HG03175 (cell line): ENCODE results near the gene TRIP13.
"Not testable (repeated sequence)": the region's sequence is repeated elsewhere in the genome, so short reads cannot be mapped to it uniquely, and the experiment has no call there.

Experiments
- ATAC-seq: cut with Tn5 transposase; IDR thresholded peaks from one replicate; pipeline ENCODE4 v1.9.1; 2021; ENCODE audit warnings: mild to moderate bottlenecking, moderate library complexity; ENCODE audit not compliant: unreplicated experiment

TRIP13 gene

DNA sequence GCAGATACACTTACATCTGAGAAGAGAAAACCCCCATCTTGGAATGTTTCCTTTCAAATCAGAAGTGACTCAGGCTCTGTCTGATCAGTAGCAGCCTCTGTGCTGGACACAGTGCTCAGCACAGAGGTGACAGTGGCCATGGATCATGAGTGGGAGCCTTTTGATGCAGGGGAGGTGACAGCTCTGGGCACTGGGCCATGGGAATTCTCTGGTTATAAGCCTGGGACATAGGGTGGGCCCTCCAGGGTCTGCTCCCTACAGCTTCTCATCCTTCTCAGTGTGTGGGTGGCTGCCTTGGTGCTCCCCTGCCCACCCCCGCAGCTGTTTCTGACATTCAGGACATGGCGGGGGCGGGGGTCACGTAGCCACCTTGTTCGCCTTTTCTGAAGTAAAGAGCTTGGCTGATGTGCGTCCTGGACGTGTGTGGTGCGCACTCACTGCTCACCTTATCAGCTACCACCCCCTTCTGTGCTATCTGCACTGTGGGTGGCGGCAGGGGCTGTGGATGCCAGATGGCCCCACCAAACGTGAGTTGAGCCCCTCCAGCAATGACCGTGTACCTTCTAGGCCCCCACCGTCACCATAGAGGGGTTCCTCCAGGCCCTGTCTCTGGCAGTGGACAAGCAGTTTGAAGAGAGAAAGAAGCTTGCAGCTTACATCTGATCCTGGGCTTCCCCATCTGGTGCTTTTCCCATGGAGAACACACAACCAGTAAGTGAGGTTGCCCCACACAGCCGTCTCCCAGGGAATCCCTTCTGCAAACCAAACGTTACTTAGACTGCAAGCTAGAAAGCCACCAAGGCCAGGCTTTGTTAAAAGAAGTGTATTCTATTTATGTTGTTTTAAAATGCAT is 24.0 kb downstream of the TRIP13 start:
- no peak for ATAC-seq

DNA sequence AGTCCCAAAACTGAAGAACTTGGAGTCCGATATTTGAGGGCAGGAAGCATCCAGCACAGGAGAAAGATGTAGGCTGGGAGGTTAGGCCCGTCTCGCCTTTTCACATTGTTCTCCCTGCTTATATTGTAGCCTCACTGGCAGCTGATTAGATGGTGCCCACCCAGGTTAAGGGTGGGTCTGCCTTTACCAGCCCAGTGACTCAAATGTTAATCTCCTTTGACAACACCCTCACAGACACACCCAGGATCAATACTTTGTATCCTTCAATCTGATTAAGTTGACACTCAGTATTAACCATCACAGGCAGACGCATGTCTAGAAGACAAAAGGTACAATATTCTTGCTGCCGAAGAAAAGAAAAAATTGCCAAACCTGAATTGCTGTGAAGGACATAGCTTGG is 26.0 kb downstream of the TRIP13 start:
- not testable (repeated sequence) for ATAC-seq

DNA sequence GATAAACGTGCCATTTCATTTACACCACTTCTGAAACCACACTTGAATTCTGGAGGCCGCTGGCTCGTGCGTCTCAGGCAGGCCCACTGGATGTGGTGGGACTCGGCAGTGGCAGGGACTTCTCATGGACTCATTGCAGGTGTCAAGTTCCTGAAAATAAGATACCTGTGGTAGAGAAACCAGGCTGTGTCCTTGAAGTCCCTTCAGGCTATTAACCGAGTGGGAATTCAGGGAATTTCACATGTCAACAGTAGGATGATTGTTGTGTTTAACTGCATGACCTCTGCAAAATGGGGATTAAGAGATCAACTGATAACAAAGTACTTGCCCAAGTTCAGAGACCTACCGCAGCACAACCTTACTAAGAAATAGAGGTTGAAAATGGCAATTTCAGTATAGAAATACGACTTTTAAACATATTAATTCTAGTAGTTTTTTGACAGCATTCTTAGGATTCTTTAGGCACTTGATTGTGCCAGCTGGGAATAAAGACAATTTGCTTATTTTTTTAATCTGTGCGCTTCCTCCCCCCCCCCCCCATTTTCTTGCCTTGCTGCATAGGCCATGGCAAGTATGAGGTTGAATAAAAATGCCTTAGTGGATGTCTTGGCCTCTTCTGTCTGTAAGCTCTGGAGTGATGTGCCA is 26.8 kb downstream of the TRIP13 start:
- no peak for ATAC-seq

DNA sequence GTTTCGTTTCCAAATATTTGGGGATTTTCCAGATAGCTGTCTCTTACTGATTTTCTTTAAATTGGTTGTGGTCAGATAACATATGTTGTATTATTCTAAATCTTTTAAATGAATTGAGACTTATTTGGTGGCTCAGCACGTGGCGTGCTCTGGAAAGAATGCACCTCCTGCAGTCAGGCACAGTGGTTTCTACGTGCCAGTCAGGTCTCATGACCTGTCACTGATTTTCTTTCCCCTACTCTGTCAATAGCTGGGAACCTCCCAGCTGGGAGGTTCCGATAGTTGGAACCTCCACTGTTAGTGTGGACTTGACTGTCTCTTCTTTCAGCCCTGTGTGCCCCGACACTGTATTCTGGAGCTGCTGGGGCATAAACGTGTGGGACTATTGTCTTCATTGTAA is 27.6 kb downstream of the TRIP13 start:
- ATAC-seq = no peak

DNA sequence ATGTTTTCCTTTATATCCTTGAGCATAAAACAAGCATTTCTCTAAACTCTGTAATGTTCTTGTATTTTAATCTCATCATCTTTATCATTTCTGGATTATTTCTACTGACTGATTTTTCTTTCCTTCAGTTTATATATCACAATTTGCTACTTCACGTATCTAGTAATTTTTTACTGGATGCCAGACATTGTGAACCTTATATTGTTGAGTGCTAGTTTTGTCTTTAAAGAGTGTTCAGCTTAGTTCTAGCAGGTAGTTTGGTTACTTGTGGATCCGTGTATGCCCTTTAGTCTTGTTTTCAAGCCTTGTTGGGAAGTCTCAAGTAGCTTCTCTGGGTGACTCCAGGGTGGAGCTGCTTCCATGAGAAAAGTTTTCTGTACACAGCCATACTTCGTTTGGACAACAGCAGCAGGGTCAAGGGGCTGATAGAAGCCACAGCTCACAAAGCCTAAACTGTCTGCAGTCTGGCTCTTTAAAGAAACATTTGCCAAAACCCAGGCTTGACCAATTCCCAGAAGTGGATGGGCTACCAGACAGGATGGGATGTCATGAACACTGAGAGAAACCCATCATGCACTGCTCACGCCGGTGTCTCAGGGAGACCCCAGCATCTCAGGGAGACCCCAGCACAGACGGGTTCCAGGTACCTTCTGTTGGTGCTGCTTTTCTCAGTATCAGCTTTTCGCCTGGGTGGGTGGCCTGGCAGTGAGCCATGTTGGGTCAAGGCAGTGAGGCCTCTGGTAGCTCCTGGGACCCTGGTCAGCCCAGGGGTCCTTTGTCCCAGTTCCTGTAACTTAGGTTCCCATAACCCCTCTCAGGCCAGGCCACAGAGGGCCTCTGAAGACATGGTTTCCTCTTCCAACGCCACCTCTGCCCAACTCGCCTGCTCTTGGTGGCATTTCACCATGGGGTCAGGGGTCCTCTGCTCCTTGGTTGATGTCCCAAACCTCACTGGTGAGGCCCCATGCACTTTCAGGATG is 29.1 kb downstream of the TRIP13 start:
- ATAC-seq = no peak

DNA sequence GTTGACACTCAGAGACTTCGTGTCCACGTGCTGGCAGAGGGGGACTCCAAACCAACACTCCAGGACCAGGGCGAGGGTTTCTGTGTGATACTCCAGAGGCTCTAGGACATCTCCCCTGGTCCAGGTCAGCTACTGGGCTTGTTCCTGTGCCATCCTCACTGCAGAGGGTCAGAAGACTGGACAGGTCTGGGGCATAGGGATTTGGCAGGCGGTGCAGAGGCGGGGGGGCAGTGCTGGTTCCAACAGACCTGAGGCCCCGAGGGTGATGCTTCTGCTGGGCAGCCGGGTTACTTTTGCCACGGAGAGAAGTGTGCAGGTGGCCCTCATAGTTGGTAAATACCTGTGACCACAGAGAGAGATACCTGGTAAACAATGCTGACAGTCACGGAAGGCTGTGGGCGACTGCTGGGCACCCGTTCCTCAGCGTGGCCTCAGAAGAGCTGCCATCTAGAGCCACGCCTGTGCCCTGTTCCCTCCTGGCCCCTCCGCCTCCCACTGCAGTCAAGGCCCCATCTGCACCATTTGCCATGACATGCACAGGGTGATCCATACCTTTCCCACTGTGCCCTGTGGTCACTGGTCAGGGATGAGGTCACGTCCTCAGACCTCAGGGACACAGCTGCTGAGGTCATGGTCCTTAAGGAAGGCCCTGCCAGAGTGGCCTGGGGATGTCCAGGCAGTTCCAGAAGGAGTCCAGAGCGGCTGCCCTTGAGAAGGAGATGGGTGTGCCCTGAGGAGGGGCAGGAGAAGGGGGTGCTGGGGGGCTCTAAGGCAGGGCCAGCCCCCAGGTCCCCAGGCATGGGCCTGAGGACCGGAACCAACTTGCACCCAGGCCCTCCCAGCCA is 30.0 kb downstream of the TRIP13 start:
- no peak for ATAC-seq

DNA sequence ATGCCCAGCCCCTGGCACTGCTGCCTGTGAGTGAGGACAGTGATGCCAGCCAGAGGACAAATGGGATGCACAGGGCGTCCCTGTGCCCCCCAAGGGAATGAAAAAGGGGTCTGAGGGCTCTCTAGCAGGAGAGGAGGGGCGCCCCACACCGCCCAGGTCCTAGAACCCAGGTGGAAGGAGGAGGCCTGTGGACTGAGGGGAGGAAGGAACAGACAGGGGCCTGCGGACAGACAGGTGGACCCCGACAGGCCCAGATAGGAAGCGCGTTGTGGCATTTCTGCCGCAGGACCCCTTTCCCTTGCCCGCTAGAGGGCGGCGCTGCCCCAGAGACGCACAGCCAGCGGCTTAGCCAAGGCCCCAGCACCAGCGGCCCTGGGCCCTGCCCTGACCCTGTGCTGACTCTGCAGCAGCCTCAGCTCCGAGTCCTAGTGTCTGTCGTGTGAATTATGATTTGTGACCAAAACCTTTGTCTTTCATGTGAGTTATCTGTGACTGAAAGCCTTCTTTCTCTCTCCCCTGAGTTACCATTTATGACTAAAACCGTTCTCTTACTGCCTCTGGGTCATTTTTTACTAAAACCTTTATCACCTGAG is 30.7 kb downstream of the TRIP13 start:
- peak; percentile 74 for ATAC-seq

DNA sequence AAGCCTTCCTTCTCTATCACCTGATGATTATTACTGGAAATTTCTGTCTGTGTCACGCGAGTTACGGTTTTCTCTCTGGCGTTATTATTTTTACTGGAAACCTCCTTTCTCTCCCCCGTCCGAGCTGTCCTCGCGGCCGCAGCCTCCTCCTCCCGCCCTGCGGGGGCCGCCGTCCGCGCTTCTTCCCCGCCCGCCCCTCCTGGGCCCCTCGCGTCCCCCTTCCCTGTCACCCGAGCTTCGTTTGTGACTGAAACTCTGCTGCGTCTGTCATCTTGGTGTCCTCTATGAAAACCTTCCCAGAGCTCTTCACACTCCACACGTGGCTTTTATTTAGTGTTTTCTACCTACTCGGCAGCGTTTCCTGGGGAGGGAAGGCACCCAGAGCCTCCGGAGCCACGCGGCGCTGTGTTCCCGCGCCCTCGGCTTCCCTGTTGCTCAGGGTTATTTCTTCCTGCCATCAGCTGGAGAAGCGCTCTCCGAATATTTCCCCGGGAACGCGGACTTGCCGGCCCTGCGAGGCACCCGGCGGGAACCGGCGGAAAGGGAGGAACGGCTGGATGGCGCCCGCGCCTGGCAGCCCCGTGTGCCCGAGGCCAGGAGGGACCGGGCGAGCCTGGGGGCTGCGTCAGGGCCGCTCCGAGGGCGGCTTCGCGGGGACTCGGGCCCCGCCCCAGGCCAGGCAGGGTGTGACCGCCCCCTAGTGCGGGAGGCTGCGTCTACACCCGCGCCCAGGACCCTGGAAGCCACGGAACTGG is 33.9 kb downstream of the TRIP13 start:
- ATAC-seq = no peak

DNA sequence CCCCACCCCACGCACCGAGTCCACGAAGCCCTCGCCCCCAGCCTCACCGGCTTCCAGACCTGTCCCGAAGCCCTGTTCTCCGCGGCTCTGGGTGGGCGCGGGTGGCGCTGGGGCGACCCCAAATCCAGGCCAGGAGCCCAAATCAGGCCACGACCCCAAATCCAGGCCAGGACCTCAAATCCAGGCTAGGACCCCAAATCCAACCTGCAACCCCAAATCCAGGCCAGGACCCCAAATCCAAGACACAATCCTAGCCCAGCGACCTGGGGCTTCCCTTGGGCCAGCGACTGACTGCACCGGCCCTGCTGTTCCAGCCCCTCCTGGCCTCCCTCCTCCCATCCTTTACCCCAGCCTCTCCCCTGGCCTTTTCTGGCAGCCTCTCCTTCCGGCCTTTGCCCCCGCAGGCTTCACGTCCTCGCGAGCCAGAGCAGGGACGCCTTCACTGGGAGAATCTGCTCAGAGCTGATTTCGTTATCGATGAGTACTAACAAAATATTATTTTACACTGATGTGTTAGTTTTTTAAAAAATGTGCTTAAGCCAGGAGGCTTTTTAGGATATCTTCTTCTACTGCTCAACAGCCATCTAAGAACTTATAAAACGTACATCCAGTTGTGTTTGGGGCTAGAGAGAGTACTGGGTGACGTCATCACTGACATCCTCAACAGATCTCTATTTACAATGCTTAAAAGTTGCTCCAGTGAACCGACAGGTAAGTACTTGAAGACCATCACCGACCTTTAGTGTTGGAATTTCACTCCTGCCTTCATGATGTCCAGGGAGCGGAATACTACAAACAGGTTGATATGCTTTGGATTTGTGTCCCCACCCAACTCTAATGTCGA is 34.7 kb downstream of the TRIP13 start:
- ATAC-seq = no peak

DNA sequence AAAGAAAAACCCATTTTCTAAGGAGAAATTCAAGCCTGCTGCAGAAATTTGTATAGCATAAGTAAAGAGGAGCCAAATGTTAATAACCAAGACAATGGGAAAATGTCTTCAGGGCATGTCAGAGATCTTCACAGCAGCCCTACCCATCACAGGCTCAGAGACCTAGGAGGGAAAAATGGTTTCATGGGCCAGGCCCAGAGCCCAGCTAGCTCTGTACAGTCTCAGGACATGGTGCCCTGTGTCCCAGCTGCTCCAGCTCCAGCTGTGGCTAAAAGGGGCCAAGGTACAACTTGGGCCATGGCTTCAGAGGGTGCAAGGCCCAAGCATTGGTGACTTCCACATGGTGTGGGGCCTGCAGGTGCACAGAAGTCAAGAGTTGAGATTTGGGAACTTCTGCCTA is 36.5 kb downstream of the TRIP13 start:
- not testable (repeated sequence) for ATAC-seq

DNA sequence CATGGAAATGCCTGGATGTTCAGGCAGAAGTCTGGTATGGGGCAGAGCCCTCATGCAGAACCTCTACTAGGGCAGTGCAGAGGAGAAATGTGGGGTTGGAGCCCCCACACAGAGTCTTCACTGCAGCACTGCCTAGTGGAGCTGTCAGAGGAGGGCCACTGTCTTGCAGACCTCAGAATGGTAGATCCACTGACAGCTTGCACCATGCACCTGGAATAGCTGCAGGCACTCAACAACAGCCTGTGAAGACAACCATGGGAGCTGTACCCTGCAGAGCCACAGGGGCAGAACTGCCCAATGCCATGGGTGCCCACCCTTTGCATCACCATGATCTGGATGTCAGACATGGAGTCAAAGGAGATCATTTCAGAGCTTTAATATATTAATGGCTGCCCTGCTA is 36.9 kb downstream of the TRIP13 start:
- no peak for ATAC-seq

DNA sequence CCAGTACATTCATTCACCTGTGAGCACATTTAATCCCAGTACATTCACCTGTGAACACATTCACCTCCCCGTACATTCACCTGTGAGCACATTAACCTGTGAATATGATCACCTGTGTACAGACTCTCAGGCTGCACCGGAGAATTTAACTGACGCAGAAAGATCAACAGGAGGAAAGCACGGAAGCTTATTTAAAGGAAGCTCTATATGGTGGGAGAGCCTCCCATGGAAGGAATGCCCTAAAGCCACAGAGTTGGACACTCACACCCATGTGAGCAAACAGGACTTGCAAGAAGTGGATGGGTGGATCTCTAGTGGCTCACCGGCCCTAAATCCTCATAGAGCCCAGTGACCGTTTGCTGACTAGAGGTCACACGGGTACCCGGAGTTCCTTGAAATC is 38.2 kb downstream of the TRIP13 start:
- no peak for ATAC-seq

DNA sequence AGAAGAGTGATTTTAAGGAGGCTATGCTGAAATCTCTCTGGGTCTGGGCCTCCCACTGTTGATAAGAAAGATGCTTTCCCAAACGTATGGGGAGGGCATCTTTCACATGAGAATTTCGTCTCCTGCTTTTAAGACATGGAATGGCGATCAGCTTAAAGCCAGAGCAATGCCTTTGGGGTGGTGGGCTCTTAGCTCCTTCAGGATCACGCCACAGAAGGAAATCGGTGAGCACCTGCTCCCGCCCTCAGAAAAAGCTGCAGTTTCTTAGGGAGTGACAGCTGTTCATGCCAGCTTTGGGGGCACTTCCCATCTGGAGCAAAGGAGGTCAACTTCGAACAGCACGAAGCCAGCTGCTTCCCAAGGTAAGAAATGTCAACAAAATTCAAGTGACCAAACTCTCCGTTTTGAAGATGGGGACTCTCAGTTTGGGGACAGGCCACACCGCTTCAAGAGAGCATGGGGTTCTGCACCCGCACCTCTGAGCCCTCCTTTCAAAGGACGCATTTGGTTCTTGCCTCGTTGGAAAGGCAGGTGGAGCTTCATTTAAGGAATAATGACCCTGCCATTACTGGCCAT is 39.0 kb downstream of the TRIP13 start:
- no peak for ATAC-seq

DNA sequence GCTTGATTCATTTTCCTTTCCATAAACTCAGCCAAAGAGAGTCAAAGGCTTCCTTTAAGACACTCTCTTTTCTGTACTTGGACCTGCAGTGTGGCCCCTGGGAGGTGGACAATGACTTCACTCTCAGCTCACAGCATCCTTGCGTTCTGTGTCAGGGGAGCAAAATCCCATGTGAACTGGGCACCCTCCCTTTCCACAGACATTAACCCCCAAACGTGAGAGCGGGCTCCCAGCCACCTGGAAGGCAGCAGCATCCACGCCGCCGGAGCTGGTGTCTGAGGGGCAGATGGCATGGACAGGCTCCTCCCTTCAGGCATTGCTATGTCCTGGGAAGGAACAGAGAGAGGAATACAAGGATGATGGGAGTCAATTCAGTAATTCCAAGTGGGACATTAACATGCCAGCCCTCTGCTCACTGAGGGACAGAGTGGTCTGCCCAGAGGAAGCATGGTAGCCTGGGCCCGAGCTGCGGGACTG is 39.5 kb downstream of the TRIP13 start:
- ATAC-seq = no peak

DNA sequence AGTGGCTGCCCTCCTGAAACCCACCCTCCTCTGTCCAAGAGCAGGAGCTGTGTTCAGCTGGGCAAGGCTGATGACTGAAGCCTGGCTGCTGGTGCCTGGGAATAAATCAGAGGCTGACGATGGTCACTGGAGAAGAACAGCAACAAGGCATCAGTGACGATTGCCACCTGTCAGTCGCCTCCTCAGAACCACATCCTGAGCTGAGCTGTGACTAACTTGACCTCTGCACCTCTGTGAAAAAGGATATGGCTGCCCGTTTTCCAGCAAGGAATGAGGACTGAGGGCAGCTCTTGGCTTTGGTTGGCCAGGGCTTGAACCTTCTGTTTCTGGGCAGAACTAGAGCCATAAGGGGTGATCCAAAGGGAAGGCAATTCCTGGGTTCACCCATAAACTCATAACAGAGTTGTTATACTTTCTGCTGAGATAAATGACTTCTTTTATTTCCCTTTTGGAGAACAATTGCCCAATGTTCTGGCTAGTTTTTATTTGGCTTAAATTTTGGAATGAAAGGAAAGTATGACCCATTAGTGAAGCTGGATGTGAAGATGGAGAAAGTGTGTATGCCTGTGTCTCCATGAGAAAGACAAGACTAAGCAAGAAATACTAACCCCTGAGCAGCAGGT is 40.1 kb downstream of the TRIP13 start:
- ATAC-seq = no peak

DNA sequence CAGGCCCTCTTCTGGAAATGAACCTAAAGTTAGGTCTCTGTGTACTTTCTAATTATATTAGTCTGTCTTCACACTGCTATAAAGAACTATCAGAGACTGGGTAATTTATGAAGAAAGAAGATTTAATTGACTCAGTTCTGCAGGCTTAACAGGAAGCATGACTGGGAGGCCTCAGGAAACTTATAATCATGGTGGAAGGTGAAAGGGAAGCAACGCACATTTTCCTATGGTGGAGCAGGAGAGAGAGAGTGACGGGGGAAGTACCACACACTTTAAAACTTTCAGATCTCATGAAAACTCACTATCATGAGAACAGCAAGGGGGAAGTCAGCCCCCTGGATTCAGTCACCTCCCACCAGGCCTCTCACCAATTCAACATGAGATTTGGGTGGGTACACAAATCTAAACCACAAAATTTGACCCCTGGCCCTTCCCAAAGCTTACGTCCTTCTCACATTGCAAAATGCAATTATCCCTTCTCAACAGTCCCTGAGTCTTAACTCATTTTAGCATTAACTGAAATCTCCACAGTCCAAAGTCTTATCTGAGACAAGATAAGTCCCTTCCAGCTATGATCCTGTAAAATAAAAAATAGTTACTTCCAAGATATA is 40.7 kb downstream of the TRIP13 start:
- no peak for ATAC-seq

DNA sequence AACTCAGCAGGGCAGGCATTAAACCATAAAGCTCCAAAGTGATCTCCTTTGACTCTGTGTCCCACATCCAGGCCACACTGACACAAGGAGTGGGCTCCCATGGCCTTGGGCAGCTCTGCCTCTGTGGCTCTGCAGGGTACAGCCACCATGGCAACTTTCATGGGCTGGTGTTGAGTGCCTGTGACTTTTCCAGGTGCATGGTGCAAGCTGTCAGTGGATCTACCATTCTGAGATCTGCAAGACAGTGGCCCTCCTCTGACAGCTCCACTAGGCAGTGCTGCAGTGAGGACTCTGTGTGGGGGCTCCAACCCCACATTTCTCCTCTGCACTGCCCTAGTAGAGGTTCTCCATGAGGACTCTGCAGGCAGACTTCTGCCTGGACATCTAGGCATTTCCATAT is 41.3 kb downstream of the TRIP13 start:
- not testable (repeated sequence) for ATAC-seq
